Thoracic aorta (tissue), 2 donors: ENCODE measurements around the gene PAK5. TPM values are rescaled to one million over a fixed set of nuclear protein-coding genes. Genes with fewer than 3 reads are reported as not detected.

Experiments used
- ATAC-seq: fragments of 150-250 bp; one replicate; pipeline ENCODE4 v1.8.0; 2017; ENCODE audit warnings: low read depth; ENCODE audit not compliant: insufficient number of reproducible peaks, low FRiP score
- DNase-seq: peaks from one replicate; pipeline ENCODE4 v3.0.0-alpha.2; 2020; ENCODE audit warnings: low spot score
- H3K27ac ChIP-seq, 2 donors: fragments of 200-600 bp; sonication (generic); 1 replicate in 1 of 2; 2 replicates in 1 of 2; pipeline ENCODE4 v1.5.1; 2016; ENCODE audit warnings: mild to moderate bottlenecking in 2 of 2, moderate library complexity in 2 of 2
- H3K27me3 ChIP-seq: fragments of 200-600 bp; sonication (generic); replicated peaks from 2 replicates; pipeline ENCODE4 v1.6.0; 2016; ENCODE audit warnings: mild to moderate bottlenecking; ENCODE audit not compliant: insufficient read depth
- H3K36me3 ChIP-seq: fragments of 200-600 bp; sonication (generic); one replicate; pipeline ENCODE4 v1.5.1; 2016
- H3K4me1 ChIP-seq, 2 donors: fragments of 200-600 bp; sonication (generic); 1 replicate in 1 of 2; 2 replicates in 1 of 2; pipeline versions ENCODE4 v1.5.1 to v1.6.0; 2016; ENCODE audit warnings: low read depth in 2 of 2, mild to moderate bottlenecking in 1 of 2; ENCODE audit not compliant: control insufficient read depth in 1 of 2
- H3K4me3 ChIP-seq: fragments of 200-600 bp; sonication (generic); 2 replicates; pipeline ENCODE4 v1.5.1; 2016; ENCODE audit warnings: mild to moderate bottlenecking
- H3K9me3 ChIP-seq: fragments of 200-600 bp; sonication (generic); 2 replicates; pipeline ENCODE4 v1.5.1; 2016
- total RNA-seq, 2 donors: library from RNA; depleted of rRNA; stranded (reverse); fragments of >200 nt; gene quantifications; one replicate each; pipeline versions ENCODE4 v1.1.0 to v1.2.3, GENCODE V29; 2016
- TF ChIP-seq, protein P1 (sequence below): fragments of 200-600 bp; sonication (generic); IDR thresholded peaks from one replicate; pipeline ENCODE4 v1.5.1; 2019; ENCODE audit warnings: antibody characterized with exemption

The PAK5 gene
- total RNA-seq, 2 donors from 2014 or later: not detected

GRCh38 chr20:9616833-9617461 is 221.9 kb downstream of the PAK5 start:
- no peaks in the 10 kb centered on the region for H3K27me3 ChIP-seq
- no peaks in the 10 kb centered on the region for H3K36me3 ChIP-seq
- TF ChIP-seq, protein P1, sequence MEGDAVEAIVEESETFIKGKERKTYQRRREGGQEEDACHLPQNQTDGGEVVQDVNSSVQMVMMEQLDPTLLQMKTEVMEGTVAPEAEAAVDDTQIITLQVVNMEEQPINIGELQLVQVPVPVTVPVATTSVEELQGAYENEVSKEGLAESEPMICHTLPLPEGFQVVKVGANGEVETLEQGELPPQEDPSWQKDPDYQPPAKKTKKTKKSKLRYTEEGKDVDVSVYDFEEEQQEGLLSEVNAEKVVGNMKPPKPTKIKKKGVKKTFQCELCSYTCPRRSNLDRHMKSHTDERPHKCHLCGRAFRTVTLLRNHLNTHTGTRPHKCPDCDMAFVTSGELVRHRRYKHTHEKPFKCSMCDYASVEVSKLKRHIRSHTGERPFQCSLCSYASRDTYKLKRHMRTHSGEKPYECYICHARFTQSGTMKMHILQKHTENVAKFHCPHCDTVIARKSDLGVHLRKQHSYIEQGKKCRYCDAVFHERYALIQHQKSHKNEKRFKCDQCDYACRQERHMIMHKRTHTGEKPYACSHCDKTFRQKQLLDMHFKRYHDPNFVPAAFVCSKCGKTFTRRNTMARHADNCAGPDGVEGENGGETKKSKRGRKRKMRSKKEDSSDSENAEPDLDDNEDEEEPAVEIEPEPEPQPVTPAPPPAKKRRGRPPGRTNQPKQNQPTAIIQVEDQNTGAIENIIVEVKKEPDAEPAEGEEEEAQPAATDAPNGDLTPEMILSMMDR: peak; percentile 81
- H3K9me3 ChIP-seq: no peaks in the 10 kb centered on the region
- no peak overlapping the region for H3K27ac ChIP-seq
- DNase-seq: no peak
- no peaks in the 10 kb centered on the region for H3K4me1 ChIP-seq
- no peak for ATAC-seq
- no peak overlapping the region for H3K4me3 ChIP-seq

GRCh38 chr20:9616455-9616805 is 222.4 kb downstream of the PAK5 start:
- Histone ChIP-seq H3K9me3 (no peaks in the 10 kb centered on the region), H3K4me3 (no peak overlapping the region), H3K27me3 (no peaks in the 10 kb centered on the region), H3K36me3 (no peaks in the 10 kb centered on the region), H3K27ac (no peak overlapping the region), H3K4me1 (no peaks in the 10 kb centered on the region)
- DNase-seq (no peak), ATAC-seq (no peak)
- TF ChIP-seq, protein P1: no peak

DNA sequence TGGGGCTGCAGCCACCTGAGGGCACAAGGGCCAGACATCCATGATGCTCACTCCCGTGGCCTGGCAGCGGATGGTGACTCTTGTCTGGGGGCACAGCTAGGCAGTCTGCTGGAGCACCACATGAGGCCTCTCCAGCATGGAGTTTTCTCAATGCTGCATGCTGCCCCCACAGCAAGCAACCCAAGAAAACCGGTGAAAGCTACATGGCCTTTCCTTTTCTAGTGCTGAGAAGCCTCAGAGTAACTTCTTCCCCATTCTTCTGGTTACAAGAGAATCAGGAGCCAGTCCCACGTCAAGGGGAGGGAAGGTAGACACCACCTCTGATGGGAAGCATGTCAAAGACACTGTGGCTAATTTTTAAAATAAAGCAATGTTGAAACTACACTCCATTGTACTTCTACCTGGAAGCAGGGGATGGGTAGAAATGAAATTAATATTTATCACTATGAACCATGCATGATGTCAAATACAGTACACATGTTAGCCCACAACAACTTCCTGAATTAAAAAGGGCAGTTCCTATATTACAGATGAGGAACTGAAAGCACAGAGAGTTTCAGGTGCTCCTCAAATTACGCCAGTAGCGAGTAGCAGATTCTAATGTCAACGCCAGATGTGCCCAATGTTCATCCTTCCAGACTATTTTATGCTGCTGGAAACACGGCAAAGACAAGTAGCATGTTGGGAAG is 223.0 kb downstream of the PAK5 start:
- no peak for ATAC-seq
- H3K9me3 ChIP-seq: no peaks in the 10 kb centered on the region
- H3K27me3 ChIP-seq: no peaks in the 10 kb centered on the region
- H3K4me3 ChIP-seq: no peak overlapping the region
- H3K4me1 ChIP-seq: no peaks in the 10 kb centered on the region
- no peak for DNase-seq
- H3K36me3 ChIP-seq: no peaks in the 10 kb centered on the region
- TF ChIP-seq, protein P1: no peak
- no peak overlapping the region for H3K27ac ChIP-seq

DNA sequence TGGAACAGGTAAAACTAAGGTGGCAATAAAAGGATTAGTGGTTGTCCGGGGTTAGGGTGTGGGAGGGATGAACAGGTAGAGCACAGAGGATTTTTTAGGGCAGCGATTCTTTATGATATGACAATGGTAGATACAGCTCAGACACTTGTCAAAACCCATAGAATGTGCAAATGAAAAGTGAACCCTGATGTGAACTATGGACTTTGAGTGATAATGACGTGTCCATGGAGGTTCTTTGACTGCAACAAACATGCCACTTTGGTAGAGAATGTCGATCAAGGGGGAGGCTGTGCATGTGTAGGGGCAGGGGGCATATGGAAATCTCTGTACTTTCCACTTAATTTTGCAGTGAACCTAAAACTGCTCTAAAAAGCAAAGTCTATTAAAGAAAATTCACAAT is 223.8 kb downstream of the PAK5 start:
- TF ChIP-seq, protein P1: no peak

DNA sequence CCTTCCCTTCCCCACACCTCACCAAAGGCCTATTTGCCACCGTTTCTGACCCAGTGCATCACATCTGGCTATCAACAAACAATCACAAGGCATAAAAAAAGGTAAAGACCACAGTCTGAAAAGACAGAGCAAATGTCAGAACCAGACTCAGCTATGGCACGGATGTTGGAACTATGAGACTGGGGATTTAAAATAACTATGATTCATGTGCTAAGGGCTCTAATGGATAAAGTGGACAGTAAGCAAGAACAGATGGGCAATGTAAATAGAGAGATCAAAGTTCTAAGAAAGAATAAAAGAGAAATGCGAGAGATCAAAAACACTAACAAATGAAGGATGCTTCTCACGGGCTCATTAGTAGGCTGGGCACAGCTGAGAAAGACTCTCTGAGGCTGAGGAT is 225.0 kb downstream of the PAK5 start:
- H3K27me3 ChIP-seq: no peaks in the 10 kb centered on the region
- no peaks in the 10 kb centered on the region for H3K4me1 ChIP-seq
- H3K9me3 ChIP-seq: no peaks in the 10 kb centered on the region
- TF ChIP-seq, protein P1: no peak
- no peak overlapping the region for H3K27ac ChIP-seq
- DNase-seq (no peak), ATAC-seq (no peak)
- H3K4me3 ChIP-seq: no peak overlapping the region
- H3K36me3 ChIP-seq: no peaks in the 10 kb centered on the region

More for the DNA sequence above, 223.8 kb downstream of the PAK5 start:
- no peak for DNase-seq
- no peaks in the 10 kb centered on the region for H3K9me3 ChIP-seq
- no peak overlapping the region for H3K27ac ChIP-seq
- no peaks in the 10 kb centered on the region for H3K36me3 ChIP-seq
- H3K4me3 ChIP-seq: no peak overlapping the region
- ATAC-seq: no peak
- no peaks in the 10 kb centered on the region for H3K4me1 ChIP-seq
- no peaks in the 10 kb centered on the region for H3K27me3 ChIP-seq
